ENCODE data around the gene LRRC15. TPM values are rescaled to one million over a fixed set of nuclear protein-coding genes. Genes with fewer than 3 reads are reported as not detected.

Gene LRRC15
- total RNA-seq, 1 experiment from 2014 or later = 0.28 TPM

DNA sequence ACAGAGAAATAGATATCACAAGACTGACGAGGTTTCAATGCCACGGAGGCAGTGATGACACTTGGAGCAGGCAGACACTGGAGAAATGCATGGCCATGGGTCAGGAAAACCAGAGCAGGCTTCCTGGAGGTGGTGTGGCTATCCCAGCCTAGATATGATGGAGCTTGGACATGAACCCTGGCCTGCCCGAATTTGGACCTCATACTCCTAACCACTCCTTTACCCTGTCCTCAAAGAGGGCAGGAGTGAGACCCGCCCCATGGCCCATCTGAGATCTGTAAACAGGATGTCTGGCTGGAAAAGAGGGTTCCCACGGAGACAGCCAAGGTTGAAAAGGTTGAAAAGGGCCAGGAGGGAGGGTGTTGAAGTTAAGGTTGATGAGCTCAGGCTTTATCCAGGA lies 49.4 kb downstream of the LRRC15 start:
- ATAC-seq (no peak), DNase-seq (ENCODE audit: low read depth, low spot score) (no peak)
- Histone ChIP-seq H3K4me3 (ENCODE audit: low read depth in 2 of 2, low read length in 2 of 2) (no peak overlapping the region), H3K4me1 (ENCODE audit: control insufficient read depth, insufficient read depth, low read length) (peaks cover 13% of the 10 kb centered on the region), H3K36me3 (ENCODE audit: control insufficient read depth, insufficient read depth, low read length) (no peaks in the 10 kb centered on the region), H3K9me3 (ENCODE audit: control insufficient read depth, insufficient read depth, low read depth, low read length) (no peaks in the 10 kb centered on the region), H3K27ac (ENCODE audit: low read length) (no peak overlapping the region), H3K27me3 (ENCODE audit: control insufficient read depth, insufficient read depth, low read length) (no peaks in the 10 kb centered on the region)
- no TSS peak for BruUV-seq (replicated peaks)
- CTCF ChIA-PET = no interaction called here
- TF ChIP-seq, protein P1, sequence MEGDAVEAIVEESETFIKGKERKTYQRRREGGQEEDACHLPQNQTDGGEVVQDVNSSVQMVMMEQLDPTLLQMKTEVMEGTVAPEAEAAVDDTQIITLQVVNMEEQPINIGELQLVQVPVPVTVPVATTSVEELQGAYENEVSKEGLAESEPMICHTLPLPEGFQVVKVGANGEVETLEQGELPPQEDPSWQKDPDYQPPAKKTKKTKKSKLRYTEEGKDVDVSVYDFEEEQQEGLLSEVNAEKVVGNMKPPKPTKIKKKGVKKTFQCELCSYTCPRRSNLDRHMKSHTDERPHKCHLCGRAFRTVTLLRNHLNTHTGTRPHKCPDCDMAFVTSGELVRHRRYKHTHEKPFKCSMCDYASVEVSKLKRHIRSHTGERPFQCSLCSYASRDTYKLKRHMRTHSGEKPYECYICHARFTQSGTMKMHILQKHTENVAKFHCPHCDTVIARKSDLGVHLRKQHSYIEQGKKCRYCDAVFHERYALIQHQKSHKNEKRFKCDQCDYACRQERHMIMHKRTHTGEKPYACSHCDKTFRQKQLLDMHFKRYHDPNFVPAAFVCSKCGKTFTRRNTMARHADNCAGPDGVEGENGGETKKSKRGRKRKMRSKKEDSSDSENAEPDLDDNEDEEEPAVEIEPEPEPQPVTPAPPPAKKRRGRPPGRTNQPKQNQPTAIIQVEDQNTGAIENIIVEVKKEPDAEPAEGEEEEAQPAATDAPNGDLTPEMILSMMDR (IDR thresholded peaks at IDR 0.05) = no peak
- no peak for TF ChIP-seq POLR2AphosphoS5 (IDR thresholded peaks at IDR 0.05; ENCODE audit: low read depth, low read length)
- TF ChIP-seq, protein P2, sequence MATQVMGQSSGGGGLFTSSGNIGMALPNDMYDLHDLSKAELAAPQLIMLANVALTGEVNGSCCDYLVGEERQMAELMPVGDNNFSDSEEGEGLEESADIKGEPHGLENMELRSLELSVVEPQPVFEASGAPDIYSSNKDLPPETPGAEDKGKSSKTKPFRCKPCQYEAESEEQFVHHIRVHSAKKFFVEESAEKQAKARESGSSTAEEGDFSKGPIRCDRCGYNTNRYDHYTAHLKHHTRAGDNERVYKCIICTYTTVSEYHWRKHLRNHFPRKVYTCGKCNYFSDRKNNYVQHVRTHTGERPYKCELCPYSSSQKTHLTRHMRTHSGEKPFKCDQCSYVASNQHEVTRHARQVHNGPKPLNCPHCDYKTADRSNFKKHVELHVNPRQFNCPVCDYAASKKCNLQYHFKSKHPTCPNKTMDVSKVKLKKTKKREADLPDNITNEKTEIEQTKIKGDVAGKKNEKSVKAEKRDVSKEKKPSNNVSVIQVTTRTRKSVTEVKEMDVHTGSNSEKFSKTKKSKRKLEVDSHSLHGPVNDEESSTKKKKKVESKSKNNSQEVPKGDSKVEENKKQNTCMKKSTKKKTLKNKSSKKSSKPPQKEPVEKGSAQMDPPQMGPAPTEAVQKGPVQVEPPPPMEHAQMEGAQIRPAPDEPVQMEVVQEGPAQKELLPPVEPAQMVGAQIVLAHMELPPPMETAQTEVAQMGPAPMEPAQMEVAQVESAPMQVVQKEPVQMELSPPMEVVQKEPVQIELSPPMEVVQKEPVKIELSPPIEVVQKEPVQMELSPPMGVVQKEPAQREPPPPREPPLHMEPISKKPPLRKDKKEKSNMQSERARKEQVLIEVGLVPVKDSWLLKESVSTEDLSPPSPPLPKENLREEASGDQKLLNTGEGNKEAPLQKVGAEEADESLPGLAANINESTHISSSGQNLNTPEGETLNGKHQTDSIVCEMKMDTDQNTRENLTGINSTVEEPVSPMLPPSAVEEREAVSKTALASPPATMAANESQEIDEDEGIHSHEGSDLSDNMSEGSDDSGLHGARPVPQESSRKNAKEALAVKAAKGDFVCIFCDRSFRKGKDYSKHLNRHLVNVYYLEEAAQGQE (IDR thresholded peaks at IDR 0.05; ENCODE audit: insufficient read depth in 1 of 2, low read depth in 2 of 2, low read length in 1 of 2) = no peak
- TF ChIP-seq TCF7L2 (IDR thresholded peaks at IDR 0.05; ENCODE audit: low read depth, low read length) = no peak
- no peak for TF ChIP-seq SIN3A (IDR thresholded peaks at IDR 0.05; ENCODE audit: borderline replicate concordance, insufficient read depth, low read depth, low read length)
- in situ Hi-C loops (cut with HindIII; ENCODE audit: low pct_unique_long_range_greater_than_20kb, low sequenced_read_pairs) (loop anchor here (25.0 kb wide), 1 partner anchor 558 kb away; no protein-coding TSS in a partner anchor), intact Hi-C loops (cut with micrococcal nuclease; ENCODE audit: unreplicated experiment) (no loop called here)
- POLR2A ChIA-PET = no interaction called here

DNA sequence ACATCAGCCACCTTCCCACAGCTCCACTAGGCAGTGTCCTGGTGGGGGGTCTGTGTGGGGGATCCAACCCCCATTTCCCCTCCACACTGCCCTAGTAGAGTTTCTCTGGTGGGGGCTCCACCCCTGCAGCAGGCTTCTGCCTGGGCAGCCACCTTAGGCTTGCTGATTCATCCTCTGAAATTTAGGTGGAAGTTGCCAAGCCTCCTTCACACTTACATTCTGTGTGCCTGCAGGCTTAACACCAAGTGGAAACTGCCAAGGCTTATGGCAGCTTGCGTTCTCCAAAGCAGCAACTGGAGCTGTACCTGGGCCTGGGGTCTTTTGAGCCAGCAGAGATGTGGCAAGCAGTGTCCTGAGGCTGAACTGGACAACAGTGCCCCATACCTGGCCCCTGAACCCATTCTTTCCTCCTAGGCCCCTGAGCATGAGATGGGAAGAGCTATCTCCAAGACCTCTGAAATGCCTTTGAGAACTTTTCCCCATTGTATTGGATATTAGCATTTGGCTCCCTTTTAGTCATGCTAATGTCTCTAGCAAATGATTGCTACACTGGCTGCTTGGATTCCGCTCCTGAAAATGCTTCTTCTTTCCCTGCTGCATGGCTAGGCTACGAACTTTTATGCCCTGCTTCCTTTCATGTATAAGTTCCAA lies 50.9 kb downstream of the LRRC15 start:
- Histone ChIP-seq H3K27me3 (ENCODE audit: control insufficient read depth, insufficient read depth, low read length) (no peaks in the 10 kb centered on the region), H3K9me3 (ENCODE audit: control insufficient read depth, insufficient read depth, low read depth, low read length) (no peaks in the 10 kb centered on the region), H3K4me1 (ENCODE audit: control insufficient read depth, insufficient read depth, low read length) (peaks cover 20% of the 10 kb centered on the region), H3K27ac (ENCODE audit: low read length) (no peak overlapping the region), H3K4me3 (ENCODE audit: low read depth in 2 of 2, low read length in 2 of 2) (no peak overlapping the region), H3K36me3 (ENCODE audit: control insufficient read depth, insufficient read depth, low read length) (no peaks in the 10 kb centered on the region)
- no TSS peak for BruUV-seq (replicated peaks)
- intact Hi-C loops (cut with micrococcal nuclease; ENCODE audit: unreplicated experiment) (loop anchor here (5.0 kb wide), 1 partner anchor 651 kb away; no protein-coding TSS in a partner anchor), in situ Hi-C loops (cut with HindIII; ENCODE audit: low pct_unique_long_range_greater_than_20kb, low sequenced_read_pairs) (loop anchor here (25.0 kb wide), 1 partner anchor 556 kb away; no protein-coding TSS in a partner anchor)
- no peak for ATAC-seq
- no peak for DNase-seq (ENCODE audit: low read depth, low spot score)
- POLR2A ChIA-PET = interaction anchor here (0.6 kb wide), 1 partner anchor 271 kb away, joined by 6 read pairs; no protein-coding TSS in a partner anchor
- CTCF ChIA-PET = interaction anchor here (0.5 kb wide), 1 partner anchor 534 kb away, joined by 10 read pairs; no protein-coding TSS in a partner anchor
- no peak for TF ChIP-seq TCF7L2 (IDR thresholded peaks at IDR 0.05; ENCODE audit: low read depth, low read length)
- no peak for TF ChIP-seq SIN3A (IDR thresholded peaks at IDR 0.05; ENCODE audit: borderline replicate concordance, insufficient read depth, low read depth, low read length)
- TF ChIP-seq, protein P2 (IDR thresholded peaks at IDR 0.05; ENCODE audit: insufficient read depth in 1 of 2, low read depth in 2 of 2, low read length in 1 of 2) = no peak
- TF ChIP-seq, protein P1 (IDR thresholded peaks at IDR 0.05) = no peak
- TF ChIP-seq POLR2AphosphoS5 (IDR thresholded peaks at IDR 0.05; ENCODE audit: low read depth, low read length) = no peak
